Suppressor macrophage treated with lipopolysaccharide for 4 hours (primary cell): ENCODE data around the gene DYNC1I1.
A peak's percentile ranks its signal among the peaks of the same experiment; 100 is the strongest.

Source experiments
- DNase-seq: peaks from one replicate; pipeline ENCODE4 v3.0.0-alpha.2; 2020

The DYNC1I1 gene

DNA sequence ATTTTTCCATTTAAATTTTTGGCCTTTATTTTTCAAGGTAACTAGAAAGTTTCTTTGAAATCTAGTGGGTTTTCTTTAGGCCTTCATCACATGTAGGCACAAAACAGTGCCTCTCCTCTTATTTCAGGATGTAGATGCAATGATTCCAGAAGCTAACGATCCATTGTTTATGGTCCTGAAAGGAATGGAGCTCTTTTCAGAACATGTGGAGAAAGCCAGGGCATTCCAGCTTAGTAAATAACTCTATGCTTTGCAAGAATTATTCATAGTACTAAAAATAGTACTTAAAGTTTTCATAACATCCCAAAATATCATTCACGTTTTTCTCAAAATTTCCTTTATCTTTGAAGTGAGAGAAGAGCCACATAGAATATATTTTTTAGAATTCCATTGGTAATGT lies 91.3 kb downstream of the DYNC1I1 start:
- no peak for DNase-seq

DNA sequence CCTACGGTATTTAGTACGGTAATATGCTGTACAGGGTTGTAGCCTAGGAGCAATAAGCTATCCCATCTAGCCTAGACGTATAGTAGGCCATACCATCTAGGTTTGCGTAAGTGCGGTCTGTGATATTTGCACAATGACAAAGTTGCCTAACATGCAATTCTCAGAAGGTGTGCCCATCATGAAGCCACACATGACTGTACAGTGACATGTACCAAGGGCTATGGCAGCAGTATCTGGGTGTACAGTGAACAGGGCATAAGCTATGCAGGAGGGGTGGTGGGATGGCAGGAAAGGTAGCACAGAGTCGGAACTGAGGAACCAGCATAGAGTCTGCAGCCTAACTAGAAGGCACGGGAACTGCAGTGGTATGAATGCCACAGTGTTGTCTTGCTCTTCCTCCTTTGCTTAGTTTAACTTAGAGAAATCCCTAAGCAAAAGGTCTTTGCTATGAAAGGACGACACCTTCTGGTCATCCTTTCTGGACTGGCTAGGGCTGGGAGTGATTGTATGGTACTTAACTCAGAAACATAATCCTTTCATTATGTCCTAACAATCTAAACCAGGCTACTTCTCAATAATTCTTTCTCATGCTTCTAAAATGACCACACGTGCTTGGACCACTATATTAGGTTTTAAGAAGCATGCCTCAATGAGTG lies 93.5 kb downstream of the DYNC1I1 start:
- no peak for DNase-seq

DNA sequence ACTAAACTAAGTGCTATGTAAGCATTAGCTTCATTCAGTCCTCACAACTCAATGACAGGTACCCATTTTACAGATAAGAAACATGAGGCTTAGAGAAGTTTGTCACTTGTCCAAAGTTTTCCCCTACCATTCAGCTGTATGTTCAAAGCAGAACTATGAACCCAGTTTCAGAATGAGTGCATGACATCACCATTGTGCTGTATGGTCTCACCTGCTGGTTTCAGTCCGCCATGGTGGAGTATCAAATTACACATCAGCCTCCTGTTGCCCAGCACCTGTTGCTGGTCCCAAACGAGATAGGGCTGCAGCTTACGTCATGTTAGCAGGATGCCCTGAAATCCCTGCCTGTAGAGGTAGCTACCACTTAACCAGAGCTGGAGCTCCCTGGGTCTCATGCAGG lies 95.0 kb downstream of the DYNC1I1 start:
- no peak for DNase-seq

DNA sequence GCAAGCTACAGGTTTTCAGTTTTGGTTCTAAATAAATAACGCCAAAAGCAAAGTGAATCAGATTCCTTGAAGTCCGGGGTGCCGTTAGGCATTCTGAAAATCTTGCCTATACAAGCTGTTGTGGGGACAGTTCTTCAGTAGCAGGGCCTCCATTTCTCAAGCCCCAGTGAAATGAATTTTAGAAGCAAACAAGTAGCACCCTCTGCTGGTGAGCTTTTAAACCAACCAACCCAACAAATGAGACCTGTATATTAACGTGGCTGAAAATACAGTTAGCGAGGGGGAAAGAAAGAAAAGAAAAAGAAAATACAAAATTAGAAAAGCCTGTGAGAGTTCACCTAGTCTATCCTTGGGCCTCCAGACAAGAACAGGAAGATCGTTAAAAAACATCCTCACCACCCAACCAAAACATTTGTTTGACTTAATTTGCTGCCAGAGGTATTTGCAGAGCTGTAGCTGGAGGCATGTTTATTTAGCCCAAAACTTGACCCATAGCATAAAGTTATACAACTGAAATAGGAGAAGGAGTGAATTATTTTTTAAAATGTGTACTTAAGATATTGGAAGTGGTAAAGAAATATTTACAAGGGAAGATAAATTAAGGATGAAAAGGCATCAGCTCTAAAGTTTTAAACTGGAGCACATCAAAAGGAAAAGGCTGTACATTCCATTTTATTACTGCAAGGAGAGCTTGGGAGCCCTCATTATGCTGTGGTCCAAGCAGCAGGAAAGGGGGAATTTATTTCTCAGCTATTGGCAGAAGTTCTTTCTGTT lies 98.9 kb downstream of the DYNC1I1 start:
- DNase-seq, result peak; percentile 34

DNA sequence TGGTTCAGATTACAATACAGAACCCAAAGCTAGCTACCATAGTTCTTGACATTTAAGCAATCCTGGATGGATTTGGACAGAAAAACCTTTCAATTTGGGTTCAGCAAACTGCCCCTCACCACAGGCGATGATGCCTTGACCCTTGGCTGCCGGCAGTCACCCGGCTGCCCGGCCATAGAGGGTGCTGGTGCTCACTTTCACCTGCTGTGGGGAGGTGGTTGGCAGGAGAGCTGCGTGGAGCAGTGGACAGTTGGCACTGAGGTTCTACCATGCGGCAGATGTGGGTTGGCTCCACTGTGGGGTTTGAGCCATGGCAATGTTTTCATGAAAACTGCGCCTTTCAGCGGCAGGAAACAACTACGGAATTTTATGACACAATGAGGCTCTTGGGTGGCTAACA lies 99.5 kb downstream of the DYNC1I1 start:
- DNase-seq, result no peak

DNA sequence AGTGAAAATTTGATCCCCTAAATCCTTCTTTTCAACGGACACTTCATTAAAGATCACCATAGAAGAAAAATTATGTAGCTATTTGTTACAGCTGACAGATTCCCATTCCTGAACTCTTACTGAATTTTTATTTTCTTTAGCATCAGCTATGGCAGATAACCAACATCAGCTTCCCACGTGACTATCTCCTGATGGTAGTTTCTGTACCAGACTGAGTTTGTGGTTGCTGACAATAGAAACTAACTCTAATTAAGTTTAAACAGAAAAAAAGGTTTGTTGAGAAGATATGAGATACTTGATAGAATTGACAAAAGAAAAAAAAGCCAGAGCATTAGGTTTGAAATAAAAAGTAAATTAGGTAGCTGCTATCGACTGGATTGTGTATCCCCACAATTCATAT lies 101.8 kb downstream of the DYNC1I1 start:
- DNase-seq, result no peak

DNA sequence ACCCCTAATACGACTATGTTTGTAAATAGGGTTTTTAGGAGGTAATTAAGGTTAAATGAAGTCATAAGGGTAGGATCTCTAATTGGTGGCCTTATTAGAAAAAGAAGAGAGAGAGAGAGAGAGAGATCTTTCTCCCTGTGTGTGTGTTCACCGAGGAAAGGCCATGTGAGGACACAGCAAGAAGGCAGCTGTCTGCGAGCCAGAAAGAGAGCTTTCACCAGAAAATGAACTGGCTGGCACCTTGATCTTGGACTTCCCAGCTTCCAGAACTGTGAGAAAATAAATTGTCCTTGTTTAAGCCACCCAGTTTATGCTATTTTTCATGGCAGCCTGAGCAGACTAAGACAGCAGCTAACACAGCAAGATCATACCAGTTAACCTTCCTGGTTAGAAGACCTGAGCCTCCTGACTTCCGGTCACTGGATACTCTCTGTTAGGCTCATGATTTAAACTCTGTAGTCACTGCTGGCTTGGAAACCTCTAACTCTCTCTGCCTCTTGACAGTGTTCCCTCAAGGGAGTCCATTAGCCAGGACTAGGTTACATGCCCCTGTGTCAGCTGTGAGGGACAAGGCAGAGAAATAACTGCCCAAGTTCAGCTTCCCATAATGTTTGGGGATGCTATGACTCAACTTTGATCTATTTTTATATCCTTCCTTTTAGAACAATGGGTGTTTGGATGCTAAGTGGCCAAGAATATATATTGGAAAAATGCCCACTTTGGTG lies 102.3 kb downstream of the DYNC1I1 start:
- no peak for DNase-seq

DNA sequence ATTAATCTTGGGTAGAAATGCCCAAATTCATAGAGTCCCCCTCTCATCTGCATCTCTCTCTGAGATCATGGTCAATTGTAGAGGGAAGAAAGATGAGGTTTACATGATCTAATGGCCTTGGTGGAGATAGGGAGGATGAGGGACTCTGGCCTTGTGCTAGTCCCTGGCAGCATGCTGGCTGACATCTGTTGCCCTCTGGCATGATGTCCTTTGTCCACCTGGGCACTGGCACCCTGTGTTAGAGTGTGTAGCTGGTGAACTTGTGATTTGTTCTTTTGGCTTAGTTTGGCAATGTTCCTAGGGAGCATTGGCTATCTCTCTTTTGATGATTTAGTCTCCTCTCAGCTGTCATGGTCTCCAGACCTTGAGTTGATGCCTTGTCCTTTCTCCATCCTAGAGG lies 103.2 kb downstream of the DYNC1I1 start:
- no peak for DNase-seq

DNA sequence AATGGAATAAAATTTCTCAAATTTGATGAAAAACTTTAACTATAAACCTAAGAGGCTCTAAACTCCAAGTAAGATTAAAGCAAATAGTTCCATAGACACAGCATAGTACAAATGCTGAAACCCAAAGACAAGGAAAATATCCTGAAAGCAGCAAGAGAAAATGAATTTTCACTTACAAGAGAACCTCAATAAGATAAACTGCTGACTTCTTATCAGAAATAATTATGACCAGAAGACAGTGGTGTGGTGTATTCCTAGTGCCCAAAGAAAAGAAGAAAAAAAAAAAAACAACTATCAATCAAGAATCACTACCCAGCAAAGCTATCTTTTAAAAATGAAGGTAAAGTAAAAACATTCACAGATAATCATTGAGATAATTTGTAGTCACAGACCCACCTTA lies 106.3 kb downstream of the DYNC1I1 start:
- no peak for DNase-seq

DNA sequence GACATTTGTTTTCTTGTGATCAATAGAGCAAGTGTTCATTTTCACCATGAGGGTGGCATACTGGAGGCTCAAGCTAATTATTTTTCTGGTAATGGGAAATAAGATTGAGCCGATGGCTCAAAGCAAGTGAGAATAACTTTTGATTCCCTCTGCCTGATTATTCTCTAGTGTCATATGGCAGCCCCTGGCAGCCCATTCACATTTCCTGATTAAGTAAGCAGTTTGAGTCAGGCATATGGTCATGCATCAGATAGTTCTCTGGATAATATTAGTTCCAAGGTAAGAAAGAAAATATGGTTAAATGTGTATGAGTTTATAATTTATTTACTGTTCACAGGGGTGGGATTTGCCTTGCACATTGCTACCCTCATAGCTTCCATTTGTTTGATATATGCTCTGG lies 109.2 kb downstream of the DYNC1I1 start:
- no peak for DNase-seq

DNA sequence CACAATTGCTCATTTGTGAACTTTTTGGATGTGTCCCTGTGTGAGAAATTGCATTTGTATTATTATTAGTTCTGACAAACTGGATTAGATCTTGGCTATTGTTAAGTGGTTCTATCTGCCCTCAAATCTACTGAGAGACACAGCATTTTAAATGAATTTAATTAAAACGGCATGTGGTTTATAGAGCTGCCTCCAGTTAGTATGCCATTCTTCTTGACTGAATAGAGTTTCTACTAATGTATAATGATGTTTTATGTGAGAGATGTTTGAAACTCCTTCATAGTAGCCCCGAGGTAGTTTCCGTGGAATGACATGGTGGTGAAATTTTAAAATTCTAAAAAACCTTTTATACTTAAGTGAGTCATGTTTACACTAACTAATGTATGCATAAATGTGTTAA lies 110.9 kb downstream of the DYNC1I1 start:
- DNase-seq, result no peak

DNA sequence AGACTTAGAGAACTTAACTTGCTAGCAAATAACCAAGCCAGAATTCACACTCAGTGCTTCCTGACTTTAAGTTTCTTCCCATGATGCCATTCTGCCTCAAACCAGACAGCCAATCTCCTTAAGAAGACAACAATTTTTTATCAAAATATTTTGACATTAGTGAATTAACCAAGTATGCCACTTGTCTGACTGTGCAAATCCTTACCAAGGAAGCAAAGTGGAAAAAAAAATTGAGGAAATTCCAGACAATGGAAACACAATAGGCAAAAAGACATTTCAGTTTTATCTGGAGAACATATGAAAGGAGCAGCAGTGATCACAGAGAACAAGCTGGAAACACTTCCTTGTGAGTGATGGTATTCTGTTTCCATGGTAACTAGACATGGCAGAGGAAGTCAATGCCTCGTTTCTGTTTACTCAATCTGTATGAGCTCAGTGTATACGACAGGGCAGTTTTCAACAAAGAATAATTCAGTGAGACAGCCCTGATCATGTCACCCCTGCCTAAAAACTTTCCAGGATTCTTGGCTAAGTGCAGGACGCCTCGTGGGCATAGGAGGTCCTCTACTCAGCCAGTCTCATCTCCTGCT lies 114.2 kb downstream of the DYNC1I1 start:
- peak; percentile 26 for DNase-seq

DNA sequence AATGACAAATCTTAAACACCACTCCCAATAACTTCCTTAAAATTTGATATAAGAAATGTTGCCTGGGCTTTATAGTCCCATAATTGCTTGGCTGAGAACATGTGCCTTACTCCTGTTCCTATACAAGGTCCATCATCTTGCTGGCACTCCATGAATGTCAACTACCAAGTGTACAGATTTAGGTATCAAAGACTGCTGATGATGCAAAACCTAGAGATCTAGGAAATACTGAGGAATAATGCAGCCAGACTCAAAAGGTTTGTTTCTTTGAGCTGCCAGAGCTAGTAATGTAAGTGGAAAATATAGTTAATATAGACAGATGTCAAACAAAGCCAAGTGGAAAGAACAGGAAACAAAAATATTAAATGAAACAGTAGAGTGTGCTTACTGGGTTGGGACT lies 121.1 kb downstream of the DYNC1I1 start:
- DNase-seq, result no peak

DNA sequence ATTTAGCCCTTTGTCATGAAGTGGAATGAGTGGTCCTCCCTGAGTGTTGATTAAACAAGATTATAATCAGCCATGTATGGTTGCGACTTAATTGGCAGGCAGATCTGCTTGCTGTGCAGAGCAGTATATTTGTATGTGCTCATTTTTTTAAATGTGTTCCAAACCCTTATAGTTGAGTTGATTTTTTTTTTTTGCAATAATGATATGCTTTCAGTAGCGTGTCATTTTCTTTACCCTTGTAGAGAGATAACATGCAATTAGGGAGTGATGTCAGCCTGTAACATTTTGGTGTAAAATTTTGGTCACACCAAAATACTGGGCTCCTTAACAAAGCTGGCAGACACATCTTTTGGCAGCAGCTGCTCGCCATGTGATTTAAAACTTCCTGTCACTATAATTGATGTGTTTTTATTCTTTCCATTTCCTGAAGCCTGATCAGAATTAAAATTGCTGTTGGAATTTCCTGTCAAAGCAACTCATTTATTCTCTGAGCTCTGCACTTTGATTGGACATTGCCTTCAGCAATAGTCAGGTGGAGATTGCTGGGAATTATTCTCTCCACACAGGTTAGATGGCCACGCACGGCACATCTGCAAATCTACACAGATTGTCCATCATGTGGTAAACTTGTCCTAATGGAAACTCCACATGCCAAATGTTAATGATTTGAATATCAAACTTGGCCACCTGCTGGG lies 125.3 kb downstream of the DYNC1I1 start:
- no peak for DNase-seq

DNA sequence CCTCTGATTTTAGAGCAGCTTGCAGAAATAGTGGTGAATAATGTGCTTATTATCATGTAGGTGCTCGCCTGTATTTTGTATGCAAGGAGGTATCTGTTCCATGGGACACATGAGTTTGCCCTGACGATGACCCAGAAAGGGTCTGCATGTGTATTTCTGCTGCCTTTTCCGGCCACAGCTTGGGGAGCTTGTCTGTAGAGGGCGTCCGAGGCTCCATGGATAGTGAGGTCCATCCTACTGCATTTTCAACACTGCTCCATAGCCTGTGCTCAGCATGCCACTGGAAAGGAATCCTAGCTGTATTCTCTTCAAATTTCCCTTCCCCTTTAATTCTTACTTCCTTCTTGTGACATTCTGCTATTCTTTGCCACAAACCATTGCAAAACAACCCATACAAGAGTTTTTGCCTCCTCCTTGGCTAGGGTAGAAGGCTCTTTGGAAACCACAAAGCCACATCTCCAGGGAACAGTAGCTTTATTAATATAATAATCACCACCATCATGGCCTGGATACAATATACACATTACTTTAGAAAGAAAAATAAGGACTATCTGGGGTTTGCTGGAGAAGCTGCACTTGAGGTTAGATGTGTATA lies 127.7 kb downstream of the DYNC1I1 start:
- DNase-seq, result peak; percentile 17

DNA sequence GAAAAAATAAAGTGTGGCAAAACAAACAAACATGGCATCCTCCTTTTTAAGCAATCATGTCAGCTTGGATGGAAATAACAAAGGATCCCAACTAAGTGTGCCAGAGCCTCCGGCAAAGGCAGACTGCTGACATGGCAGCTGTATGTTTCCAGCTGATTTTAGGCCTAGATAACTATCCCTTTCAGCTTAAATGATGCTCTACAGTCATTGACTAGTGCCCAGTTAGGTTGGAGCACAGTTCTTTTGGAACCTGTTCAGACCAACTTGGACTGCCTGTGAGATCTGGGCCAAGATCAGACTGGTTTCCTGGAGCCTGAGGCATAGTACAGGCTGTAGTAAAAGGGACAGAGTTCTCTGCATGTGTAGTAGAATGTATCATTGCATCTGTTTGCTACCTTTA lies 128.7 kb downstream of the DYNC1I1 start:
- no peak for DNase-seq

DNA sequence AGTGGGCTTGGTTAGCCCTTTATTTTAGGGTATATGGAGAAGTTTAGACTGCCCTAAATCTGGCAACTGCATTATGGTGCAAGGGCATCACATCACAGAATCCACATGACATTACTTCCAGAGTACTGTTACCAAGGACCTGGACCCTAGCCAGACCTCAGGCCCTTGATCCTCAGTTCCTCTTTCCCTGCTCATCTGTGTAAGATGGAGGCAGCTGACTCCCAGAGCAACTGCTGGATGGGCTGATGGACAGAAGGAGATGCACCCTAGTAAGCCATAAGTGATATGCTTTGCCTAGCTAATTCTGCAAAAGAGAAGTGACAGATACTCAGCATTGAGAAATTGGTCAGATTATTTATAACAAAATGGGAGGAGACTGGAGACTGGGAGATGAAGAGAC lies 131.7 kb downstream of the DYNC1I1 start:
- peak; percentile 50 for DNase-seq

DNA sequence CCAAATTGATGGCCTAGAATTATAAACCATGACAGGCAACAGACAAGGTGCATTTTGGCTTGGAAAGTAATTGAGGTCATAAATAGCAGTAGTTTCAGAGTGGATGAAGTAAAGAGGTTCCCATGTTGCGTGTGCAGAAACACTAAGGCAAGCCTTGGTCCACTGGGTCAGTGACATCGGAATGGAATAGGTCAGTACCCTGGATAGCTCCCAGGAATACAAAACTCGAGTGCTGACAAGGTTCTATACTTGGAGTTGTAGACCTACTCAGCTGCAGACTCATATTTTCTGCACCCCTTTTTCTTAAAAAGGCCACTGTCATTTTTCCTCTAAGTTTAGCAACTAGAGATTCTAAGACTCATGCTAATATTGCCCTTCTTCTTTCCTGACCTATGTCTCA lies 132.8 kb downstream of the DYNC1I1 start:
- no peak for DNase-seq

DNA sequence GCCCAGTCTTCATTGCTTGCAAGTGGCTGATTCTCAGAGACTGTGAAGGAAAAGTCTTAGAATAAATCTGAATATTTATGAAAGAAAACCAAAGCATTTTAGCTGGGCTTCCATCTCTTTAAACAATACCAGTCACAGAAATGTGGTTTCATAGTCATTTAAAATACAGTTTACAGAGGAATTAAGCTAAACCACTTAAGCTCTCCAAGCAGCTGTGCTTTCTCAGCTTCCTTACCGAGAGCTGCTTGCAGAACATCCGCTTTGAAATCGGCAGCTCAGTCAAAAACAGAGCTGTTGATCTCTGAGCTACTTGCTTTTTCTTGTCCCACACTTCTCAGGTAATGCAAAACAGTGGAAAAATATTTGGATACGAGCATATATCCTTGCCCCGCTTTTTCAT lies 134.5 kb downstream of the DYNC1I1 start:
- no peak for DNase-seq

DNA sequence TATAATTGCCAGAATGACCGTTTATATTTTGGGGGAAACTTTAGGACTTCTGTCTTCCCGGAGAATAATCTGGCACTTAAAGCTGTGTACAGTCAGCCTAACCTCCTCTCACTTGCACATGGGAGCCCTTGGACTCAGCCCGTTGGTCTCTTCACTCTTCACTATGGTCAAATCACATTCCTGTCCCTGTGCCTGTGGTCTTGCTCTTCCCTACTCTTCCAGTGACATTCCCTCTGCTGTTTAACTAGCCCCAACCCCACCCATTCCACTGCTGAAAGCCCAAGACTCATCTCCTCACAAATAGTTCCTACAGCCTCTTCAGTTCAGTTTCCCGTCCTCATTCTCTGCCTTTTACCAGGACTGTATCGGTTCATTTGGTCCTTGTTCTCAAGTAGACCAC lies 135.0 kb downstream of the DYNC1I1 start:
- DNase-seq, result no peak

DNA sequence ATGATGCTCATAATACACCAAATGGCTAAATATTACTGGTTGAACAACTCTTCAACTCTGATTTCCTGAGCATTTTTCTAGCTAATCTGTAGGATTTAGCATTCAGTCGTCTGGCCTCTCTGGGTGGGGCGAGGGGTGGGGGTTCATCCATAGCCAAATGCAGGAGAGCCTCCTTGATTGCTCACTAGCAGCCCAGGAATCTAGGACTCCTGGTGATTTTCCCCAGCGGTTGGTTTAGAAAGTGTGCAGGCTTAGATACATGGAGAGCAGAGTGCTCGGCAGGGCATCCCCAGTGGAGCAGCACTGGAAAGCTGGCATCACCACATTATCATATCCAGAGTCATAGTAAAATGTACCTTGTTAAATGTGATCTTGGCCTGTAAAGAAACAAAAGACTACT lies 136.1 kb downstream of the DYNC1I1 start:
- DNase-seq, result no peak

DNA sequence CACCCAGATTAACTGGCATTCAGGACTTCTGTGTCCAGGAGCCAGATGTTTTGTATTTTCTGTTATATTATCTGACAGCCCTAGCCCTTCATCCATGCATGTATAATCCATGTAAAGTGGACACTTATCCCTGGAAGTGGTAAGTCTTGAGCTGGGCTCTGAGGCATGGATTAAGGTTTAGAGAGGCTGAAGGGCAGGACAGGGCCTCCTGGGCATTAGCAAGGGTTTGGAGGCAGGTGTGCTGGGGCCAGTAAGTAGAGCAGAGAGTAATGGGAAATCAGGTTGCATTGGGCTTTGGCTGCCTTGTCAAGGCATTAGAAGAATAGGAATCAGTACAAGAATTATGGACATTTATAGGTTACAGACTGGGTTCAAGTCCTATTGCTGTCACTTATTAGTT lies 138.0 kb downstream of the DYNC1I1 start:
- no peak for DNase-seq

DNA sequence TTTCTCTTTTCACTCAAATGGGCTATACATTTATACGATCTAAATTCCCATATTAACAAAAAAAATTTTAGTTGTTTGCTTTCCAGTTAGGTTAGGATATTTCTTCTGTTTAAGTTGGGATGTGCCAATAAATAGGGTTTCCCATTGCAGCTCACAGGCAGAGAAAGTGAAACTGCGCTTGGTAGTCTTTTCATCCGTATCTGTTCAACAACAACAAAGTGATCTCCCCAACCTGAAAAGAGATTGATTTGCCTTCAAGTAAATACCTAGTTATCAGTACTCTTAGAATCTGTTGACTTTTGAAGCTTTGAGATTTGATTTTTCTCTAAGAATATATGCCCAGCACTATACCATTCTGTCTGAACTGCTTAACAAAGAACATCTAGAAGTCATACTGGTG lies 143.4 kb downstream of the DYNC1I1 start:
- DNase-seq, result no peak
